Erythroblast (primary cell): ENCODE data around the gene PMIS2.

Experiments used
- GATA1 ChIP-seq: IDR thresholded peaks from 2 replicates; pipeline ENCODE4 v1.6.1; 2011; ENCODE audit warnings: low read depth, mild to moderate bottlenecking, control low read depth, low read length, moderate library complexity
- POLR2A ChIP-seq: IDR thresholded peaks from 2 replicates; pipeline ENCODE4 v1.6.1; 2011; ENCODE audit warnings: mild to moderate bottlenecking, low read length

DNA sequence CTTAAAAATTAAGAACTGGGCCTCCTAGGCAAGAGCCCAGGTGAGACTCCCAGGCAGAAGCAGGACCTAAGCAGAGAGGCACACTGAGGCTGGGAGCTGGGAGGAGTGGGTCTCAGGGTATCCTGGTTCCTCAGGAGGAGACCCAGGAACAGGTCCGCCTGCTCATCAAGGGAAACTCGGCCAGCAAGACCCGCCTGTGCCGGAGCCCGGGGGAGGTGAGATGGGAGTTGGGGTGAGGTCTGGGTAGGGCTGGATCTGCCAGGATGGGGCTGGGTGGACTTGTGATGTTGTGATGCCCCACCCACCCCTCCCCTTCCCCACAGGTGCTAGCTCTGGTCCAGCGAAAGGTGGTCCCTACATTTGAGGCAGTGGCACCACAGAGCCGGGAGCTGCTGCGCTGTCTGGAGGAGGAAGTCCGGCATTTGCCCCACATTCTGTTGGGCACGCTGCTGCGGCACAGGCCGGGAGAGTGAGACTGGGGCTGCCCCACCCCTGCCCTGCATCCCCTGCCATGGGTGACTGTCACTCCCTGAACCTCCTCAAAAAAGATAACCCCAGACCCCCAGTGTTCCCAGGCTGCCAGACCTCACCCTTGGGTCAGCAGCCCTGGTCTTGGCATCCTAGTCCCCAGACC lies 33.4 kb downstream of the PMIS2 start:
- no peak for TF ChIP-seq POLR2A
- no peak for TF ChIP-seq GATA1
